Iris pigment epithelial cell (primary cell): ENCODE data around the gene CGREF1.
A peak's percentile ranks its signal among the peaks of the same experiment; 100 is the strongest.
"Not testable (repeated sequence)": the region's sequence is repeated elsewhere in the genome, so short reads cannot be mapped to it uniquely, and the experiment has no call there.

ENCODE experiments used
- DNase-seq: peaks from one replicate; pipeline ENCODE4 v3.0.0-alpha.2; 2011; ENCODE audit warnings: low read depth

The CGREF1 gene

GRCh38 chr2:27137322-27137935, 18.5 kb upstream of the CGREF1 start:
- DNase-seq: no peak

- no peak for DNase-seq
Measured at GRCh38 chr2:27136751-27137150, 17.8 kb upstream of the CGREF1 start.

- no peak for DNase-seq
Measured at GRCh38 chr2:27135478-27135955, 16.6 kb upstream of the CGREF1 start.

GRCh38 chr2:27134781-27135477, 16.0 kb upstream of the CGREF1 start:
- DNase-seq: no peak

GRCh38 chr2:27133905-27134780, 15.2 kb upstream of the CGREF1 start, which contains the start of gene PREB:
Gene PREB (minus strand): TSS chr2:27134636. CDS start chr2:27134421, 215 bp downstream.
- DNase-seq: peak; percentile 91

GRCh38 chr2:27133195-27133875, 14.4 kb upstream of the CGREF1 start:
- no peak for DNase-seq

GRCh38 chr2:27131429-27131828, 12.5 kb upstream of the CGREF1 start:
- no peak for DNase-seq

- no peak for DNase-seq
Measured at GRCh38 chr2:27130396-27130795, 11.5 kb upstream of the CGREF1 start.

GRCh38 chr2:27128668-27129571, 10.0 kb upstream of the CGREF1 start:
- DNase-seq: no peak

- DNase-seq: no peak
Measured at GRCh38 chr2:27127883-27128667, 9.1 kb upstream of the CGREF1 start.

GRCh38 chr2:27126252-27126710, 7.4 kb upstream of the CGREF1 start:
- DNase-seq: no peak

GRCh38 chr2:27125104-27125503, 6.2 kb upstream of the CGREF1 start:
- DNase-seq: no peak

GRCh38 chr2:27123302-27124150, 4.6 kb upstream of the CGREF1 start, which contains the start of gene ABHD1:
Gene ABHD1 (plus strand): TSS chr2:27123815. CDS start chr2:27123949, 134 bp downstream.
- DNase-seq: no peak

GRCh38 chr2:27122791-27123190, 3.9 kb upstream of the CGREF1 start:
- DNase-seq: no peak

- no peak for DNase-seq
Measured at GRCh38 chr2:27121906-27122305, 3.0 kb upstream of the CGREF1 start.

GRCh38 chr2:27119330-27119670, 372 bp upstream of the CGREF1 start:
- not testable (repeated sequence) for DNase-seq

- DNase-seq: no peak
Measured at GRCh38 chr2:27117995-27118524, 868 bp downstream of the CGREF1 start.

GRCh38 chr2:27115519-27115918, 3.4 kb downstream of the CGREF1 start:
- peak; percentile 17 for DNase-seq
